ENCODE data around the gene LZTR1. TPM values are rescaled to one million over a fixed set of nuclear protein-coding genes. Genes with fewer than 3 reads are reported as not detected.

LZTR1 gene
- total and polyA plus RNA-seq, 10 donors, result 21.9 to 76.2 (median 54.2) TPM

DNA sequence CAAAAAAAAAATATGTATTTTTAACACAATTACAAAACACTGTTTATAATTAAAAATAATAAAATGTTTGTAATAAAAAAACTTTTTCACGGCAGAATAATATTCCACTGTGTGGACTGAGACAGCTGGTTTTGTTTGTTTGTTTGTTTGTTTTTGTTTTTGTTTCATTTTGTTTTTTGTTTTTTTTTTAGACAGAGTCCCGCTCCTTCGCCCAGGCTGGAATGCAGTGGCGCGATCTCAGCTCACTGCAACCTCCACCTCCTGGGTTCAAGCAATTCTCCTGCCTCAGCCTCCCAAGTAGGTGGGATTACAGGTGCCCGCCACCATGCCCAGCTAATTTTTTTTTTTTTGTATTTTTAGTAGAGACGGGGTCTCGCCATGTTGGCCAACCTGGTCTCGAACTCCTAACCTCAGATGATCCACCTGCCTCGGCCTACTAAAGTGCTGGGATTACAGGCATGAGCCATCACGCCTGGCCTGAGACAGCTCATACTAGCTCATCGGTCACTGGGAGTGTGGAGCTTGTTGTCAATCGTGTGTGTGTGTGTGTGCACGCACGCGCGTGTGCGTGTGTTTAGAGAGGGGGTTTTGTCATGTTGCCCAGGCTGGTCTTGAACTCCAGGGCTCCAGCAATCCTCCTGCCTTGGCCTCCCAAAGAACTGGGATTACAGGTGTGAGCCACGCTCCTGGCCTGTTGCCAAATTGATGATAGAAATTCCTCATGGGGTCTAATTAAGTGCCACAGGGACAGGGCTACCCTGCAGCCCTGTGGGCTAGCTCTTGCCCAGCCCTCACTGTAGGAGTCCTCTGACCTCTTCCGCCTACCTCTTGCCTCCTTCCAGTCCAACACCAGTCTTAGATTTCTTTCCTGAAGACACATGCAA, 22.3 kb upstream of the LZTR1 start:
- Histone ChIP-seq H3K9me3 (no peaks in the 10 kb centered on the region), H3K27me3 (replicated peaks in 1 of 7) (peaks cover 0 to 54% (median 10%) of the 10 kb centered on the region in 7 donors), H3K36me3 (no peaks in the 10 kb centered on the region), H3K4me3 (no peak overlapping the region), H3K27ac (no peak overlapping the region), H3K4me1 (peaks cover 4 to 51% (median 34%) of the 10 kb centered on the region in 6 donors)
- WGBS, 5 donors, result 92 to 96% (median 96%) methylated on average over 19 to 20 of the region's 20 CpGs
- no peak for TF ChIP-seq POLR2AphosphoS5 (IDR thresholded peaks at IDR 0.05)
- TF ChIP-seq POLR2A (IDR thresholded peaks at IDR 0.05), result no peak
- TF ChIP-seq, protein P1, sequence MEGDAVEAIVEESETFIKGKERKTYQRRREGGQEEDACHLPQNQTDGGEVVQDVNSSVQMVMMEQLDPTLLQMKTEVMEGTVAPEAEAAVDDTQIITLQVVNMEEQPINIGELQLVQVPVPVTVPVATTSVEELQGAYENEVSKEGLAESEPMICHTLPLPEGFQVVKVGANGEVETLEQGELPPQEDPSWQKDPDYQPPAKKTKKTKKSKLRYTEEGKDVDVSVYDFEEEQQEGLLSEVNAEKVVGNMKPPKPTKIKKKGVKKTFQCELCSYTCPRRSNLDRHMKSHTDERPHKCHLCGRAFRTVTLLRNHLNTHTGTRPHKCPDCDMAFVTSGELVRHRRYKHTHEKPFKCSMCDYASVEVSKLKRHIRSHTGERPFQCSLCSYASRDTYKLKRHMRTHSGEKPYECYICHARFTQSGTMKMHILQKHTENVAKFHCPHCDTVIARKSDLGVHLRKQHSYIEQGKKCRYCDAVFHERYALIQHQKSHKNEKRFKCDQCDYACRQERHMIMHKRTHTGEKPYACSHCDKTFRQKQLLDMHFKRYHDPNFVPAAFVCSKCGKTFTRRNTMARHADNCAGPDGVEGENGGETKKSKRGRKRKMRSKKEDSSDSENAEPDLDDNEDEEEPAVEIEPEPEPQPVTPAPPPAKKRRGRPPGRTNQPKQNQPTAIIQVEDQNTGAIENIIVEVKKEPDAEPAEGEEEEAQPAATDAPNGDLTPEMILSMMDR (IDR thresholded peaks at IDR 0.05 in 8 of 11, conservative IDR thresholded peaks at IDR 0.05 in 3 of 11), result no peak
- peak; percentile 19 for DNase-seq
- intact Hi-C loops (cut with DNase I; ENCODE audit: low total_unique reads), result loop anchor here (10.0 kb wide), 1 partner anchor 55 kb away; the partner anchor contains the start of gene P2RX6

DNA sequence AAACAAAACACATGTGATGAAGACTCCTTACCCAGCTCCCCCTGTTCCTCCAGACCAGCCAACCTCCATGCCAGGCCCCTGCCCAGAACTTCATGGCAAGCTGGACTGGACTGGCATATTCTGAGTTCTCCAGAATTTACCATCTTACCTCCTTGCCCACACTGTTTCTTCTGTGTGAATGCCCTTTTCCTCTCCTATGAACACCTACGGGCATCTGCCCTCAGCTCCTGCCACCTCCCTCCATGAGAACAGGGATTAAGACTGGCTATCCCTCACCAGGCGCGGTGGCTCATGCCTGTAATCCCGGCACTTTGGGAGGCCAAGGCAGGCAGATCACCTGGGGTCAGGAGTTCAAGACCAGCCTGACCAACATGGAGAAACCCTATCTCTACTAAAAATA, 21.5 kb upstream of the LZTR1 start:
- no peak overlapping the region for H3K4me3 ChIP-seq
- no peak overlapping the region for H3K27ac ChIP-seq
- no peaks in the 10 kb centered on the region for H3K9me3 ChIP-seq
- WGBS, 5 donors, result 77 to 94% (median 89%) methylated on average over 3 to 4 of the region's 4 CpGs
- TF ChIP-seq POLR2AphosphoS5 (IDR thresholded peaks at IDR 0.05) (no peak), POLR2A (IDR thresholded peaks at IDR 0.05) (no peak)
- TF ChIP-seq, protein P1 (IDR thresholded peaks at IDR 0.05 in 8 of 11, conservative IDR thresholded peaks at IDR 0.05 in 3 of 11), result no peak
- H3K27me3 ChIP-seq (replicated peaks in 1 of 7), result peaks cover 0 to 60% (median 16%) of the 10 kb centered on the region in 7 donors
- H3K36me3 ChIP-seq, result no peaks in the 10 kb centered on the region
- peaks cover 5 to 57% (median 40%) of the 10 kb centered on the region in 6 donors for H3K4me1 ChIP-seq
- DNase-seq, result peak; percentile 22
- intact Hi-C loops (cut with DNase I; ENCODE audit: low total_unique reads), result loop anchor here (10.0 kb wide), 1 partner anchor 54 kb away; the partner anchor contains the start of gene P2RX6

DNA sequence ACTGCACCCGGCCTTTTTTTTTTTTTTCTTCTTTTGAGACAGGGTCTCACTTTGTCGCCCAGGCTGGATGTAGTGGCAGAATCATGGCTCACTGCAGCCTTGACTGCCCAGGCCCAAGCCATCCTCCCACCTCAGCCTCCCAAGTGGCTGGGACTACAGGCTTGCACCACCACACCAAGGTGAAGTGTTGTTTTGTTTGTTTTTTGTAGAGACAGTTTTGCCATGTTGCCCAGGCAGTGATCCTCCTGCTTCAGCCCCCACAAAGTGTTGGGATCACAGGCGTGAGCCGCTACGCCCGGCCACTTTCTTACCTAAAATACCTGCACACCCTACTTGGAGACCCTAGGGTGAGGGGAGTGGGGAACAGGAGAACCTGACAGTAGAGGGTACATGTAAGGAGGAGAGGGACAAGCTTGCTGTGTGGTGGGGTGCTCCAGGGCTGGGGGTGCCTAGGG, 19.6 kb upstream of the LZTR1 start:
- no peak overlapping the region for H3K4me3 ChIP-seq
- H3K27ac ChIP-seq, result no peak overlapping the region
- H3K36me3 ChIP-seq, result no peaks in the 10 kb centered on the region
- TF ChIP-seq, protein P1 (IDR thresholded peaks at IDR 0.05 in 8 of 11, conservative IDR thresholded peaks at IDR 0.05 in 3 of 11), result no peak
- no peak for TF ChIP-seq POLR2AphosphoS5 (IDR thresholded peaks at IDR 0.05)
- no peak for TF ChIP-seq POLR2A (IDR thresholded peaks at IDR 0.05)
- H3K4me1 ChIP-seq, result peaks cover 5 to 57% (median 40%) of the 10 kb centered on the region in 6 donors
- DNase-seq, result peak; percentile 33
- no peaks in the 10 kb centered on the region for H3K9me3 ChIP-seq
- intact Hi-C loops (cut with DNase I; ENCODE audit: low total_unique reads), result loop anchor here (10.0 kb wide), 1 partner anchor 52 kb away; the partner anchor contains the start of gene P2RX6
- peaks cover 0 to 54% (median 16%) of the 10 kb centered on the region in 7 donors for H3K27me3 ChIP-seq (replicated peaks in 1 of 7)
- WGBS, 5 donors, result 92 to 98% (median 97%) methylated on average over 6 of the region's 6 CpGs

Measured in spleen (tissue), 11 donors.